HG03060 (cell line): ENCODE measurements around the gene TMEM50B.
"Not testable (repeated sequence)": the region's sequence is repeated elsewhere in the genome, so short reads cannot be mapped to it uniquely, and the experiment has no call there.

Experiments
- ATAC-seq: cut with Tn5 transposase; IDR thresholded peaks from one replicate; pipeline ENCODE4 v1.9.1; 2021; ENCODE audit warnings: low read depth, moderate number of reproducible peaks; ENCODE audit not compliant: unreplicated experiment

The TMEM50B gene

GRCh38 chr21:33433001-33433400, 46.8 kb downstream of the TMEM50B start:
- no peak for ATAC-seq

DNA sequence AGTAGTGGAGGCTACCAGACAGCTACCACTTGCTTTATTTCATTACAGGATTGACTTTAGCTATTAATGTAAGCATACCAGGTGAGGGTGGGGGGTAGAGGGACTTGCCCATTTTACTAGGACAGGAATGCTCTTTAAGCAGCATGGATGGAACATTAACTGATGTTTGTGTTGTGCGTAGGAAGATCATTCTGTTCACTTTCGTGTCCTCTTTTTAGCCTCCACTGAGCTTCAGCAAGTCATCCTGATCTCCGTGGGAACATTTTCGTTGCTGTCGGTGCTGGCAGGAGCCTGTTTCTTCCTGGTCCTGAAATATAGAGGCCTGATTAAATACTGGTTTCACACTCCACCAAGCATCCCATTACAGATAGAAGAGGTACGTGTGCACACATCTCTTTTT, 47.3 kb downstream of the TMEM50B start:
- no peak for ATAC-seq

DNA sequence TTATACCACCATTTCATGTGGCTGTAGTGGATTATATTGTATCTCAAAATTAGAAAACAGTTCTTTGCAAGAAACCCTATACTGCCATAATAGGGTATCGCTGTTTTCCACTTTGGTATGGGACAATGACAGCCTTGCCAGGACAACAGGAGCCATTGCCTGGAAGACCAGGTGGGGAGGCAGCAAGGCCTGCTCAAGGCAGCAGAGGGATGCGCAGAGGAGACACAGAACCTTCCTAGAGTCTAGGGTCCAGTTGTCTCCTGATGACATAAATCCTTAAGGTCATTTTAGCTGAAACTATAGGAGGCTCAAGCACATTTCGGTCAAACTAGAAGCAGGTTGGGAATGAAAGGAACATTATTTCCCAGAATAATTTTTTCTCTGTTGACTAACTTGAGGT, 48.9 kb downstream of the TMEM50B start:
- no peak for ATAC-seq

GRCh38 chr21:33428669-33429068, 51.1 kb downstream of the TMEM50B start:
- no peak for ATAC-seq

- ATAC-seq, result no peak
These were observed 52.7 kb downstream of the TMEM50B start for GRCh38 chr21:33427051-33427450.

DNA sequence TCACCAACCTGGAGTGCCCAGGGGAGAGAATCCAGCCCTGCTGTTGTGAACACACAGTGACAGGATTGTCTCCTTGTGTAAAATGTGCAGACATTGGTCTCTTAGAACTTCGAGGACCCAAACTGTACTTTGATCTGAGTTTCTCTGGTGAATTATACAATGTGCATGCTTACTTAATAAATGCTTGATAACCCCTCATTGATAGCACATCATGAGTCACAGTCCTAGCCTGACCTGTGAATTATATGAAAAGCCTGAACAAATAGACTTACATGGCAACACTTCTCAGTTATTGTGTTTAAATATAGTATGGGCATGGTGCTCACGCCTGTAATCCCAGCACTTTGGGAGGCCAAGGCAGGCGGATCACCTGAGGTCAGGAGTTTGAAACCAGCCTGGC, 53.9 kb downstream of the TMEM50B start:
- ATAC-seq, result no peak

DNA sequence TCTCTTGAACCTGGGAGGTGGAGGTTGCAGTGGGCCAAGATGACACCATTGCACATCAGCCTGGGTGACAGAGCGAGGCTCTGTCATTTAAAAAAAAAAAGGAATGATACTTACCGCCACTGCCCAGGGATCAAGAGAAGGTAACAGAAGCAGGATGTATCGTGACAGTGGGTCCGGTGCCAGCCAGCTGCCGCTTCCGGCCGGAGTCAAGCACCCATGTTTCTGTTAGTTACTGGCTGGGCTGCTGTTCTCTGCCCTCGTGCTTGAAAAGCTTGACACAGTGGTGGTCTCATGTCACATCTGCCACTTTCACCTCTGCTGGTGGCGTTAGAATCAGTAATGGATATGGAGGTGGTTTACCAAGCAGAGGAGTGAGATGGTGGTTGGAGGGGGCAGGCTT, 55.6 kb downstream of the TMEM50B start:
- ATAC-seq, result no peak

DNA sequence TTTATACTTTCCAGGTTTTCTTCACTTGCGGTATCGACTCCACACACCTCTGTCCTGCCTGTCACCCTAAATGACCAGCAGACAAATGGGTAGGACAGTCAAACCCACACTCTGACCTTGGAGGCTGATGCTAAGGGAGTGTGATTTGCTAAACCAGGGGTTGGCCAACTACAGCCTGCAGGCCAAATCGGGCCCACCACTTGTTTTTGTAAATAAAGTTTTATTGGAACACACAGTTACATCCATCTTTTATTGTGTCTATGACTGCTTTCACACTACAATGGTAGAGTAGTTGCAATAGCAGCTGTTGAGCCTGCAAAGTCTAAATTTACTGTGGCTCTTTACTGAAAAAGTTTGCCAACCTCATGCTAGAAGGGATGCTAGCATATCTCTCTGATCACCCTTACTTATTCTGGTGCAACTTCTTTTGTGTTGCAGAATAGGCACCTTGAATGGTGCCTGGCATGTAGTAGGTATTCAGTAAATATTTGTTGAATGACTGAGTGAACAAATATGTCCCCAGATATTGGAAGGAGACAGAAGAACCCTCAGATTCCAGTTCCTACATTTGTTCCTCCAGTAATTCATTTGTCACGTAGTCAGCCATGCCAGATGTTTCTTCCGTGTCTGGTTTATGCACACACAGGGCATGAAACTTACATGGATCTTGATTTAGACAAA, 57.9 kb downstream of the TMEM50B start:
- no peak for ATAC-seq

DNA sequence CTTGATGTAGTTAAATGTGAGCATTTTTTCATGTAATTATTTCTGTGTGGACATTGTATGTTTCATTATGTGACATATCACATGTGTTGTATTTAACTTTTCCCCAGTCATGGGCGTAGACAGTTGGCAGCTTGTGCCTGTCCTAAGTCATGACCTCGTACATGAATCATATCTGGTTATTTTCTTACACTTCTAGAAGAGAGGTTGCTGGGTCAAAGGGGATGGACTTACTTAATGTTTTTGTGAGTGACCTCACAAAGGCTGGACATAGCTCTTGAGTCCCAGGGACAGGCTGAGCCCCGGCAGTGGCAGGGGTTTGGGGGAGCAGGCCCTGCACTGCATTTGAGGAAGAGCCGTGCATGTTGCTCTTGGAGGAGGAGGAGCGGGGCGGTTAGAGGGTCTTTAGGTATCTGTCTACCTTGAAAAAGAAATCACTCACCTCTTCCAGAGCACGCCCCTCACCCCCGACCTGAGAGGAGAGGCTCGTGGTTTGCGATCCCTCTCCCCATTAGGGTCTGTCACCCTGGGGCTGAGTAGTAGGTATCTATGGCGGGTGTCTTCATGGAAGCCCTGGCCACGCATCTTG, 60.1 kb downstream of the TMEM50B start:
- ATAC-seq, result no peak

- no peak for ATAC-seq
These were observed 61.1 kb downstream of the TMEM50B start for GRCh38 chr21:33418691-33419090.

DNA sequence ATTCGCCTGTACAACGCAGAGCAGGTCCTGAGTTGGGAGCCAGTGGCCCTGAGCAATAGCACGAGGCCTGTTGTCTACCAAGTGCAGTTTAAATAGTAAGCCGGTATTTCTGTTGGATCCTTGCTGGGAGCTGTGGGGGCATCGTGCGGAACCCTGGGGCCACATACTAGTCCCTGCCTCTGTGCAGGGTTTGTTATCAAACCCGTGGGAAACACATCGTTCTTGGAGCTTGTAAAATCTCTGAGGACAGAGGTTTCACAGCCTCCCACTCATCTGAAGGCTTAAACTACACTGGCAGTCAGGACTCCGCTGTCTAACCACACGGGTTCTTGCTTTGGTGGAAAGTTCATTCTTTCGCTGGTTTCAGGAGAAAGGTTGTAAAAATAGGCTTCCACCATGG, 64.8 kb downstream of the TMEM50B start:
- ATAC-seq, result no peak

DNA sequence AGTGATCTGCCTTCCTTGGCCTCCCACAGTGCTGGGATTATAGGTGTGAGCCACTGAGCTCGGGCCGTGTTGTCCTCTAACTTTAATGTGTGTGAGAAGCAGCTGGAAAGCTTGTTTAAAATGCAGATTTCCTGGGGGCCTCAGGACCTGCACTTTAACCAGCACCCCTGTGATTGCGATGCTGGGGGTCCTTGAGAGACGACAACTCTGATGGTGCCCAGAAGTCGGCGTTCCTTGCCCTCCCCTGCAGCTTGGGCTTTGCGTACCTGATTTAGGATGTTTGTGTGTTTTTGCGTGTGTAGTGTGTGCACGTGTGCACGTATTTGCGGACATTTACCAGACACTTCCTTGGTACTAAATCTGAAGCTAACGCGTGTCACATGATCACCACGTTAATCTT, 65.7 kb downstream of the TMEM50B start:
- no peak for ATAC-seq

GRCh38 chr21:33412832-33413519, 66.8 kb downstream of the TMEM50B start:
- no peak for ATAC-seq

DNA sequence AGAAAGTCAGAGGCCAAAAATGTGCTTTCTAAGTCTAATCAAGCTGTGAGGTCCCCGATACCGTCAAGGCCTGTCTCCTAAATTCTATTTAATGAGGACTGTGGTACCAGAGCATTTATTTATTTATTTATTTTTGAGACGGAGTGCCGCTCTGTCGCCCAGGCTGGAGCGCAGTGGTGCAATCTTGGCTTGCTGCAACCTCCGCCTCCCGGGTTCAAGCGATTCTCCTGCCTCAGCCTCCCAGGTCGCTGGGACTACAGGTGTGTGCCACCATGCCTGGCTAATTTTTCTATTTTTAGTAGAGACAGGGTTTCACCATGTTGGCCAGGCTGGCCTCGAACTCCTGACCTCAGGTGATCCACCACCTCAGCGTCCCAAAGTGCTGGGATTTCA, 67.3 kb downstream of the TMEM50B start:
- ATAC-seq, result not testable (repeated sequence)

DNA sequence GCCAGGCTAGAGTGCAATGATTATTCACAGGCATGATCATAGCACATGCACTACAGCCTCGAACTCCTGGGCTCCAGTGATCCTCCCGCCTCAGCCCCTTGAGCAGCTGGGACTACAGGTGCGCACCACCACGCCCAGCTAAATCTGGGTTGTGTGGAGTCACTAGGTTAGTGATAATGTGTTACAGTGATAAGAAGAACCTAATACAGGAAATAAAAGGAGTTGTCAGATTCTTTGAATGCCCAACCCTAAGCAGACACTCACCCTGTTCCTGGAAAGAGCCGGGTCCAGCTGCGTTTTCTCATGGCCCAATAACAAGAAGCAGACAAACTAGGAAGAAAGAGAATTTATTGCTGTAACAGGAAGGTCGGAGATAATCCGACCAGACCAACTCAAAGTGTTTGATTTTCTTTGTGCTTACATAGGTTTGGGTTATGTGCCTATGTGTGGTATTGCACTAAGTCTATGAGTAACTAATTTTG, 67.8 kb downstream of the TMEM50B start:
- ATAC-seq, result no peak

- ATAC-seq, result no peak
These were observed 73.3 kb downstream of the TMEM50B start for GRCh38 chr21:33406493-33406892.

DNA sequence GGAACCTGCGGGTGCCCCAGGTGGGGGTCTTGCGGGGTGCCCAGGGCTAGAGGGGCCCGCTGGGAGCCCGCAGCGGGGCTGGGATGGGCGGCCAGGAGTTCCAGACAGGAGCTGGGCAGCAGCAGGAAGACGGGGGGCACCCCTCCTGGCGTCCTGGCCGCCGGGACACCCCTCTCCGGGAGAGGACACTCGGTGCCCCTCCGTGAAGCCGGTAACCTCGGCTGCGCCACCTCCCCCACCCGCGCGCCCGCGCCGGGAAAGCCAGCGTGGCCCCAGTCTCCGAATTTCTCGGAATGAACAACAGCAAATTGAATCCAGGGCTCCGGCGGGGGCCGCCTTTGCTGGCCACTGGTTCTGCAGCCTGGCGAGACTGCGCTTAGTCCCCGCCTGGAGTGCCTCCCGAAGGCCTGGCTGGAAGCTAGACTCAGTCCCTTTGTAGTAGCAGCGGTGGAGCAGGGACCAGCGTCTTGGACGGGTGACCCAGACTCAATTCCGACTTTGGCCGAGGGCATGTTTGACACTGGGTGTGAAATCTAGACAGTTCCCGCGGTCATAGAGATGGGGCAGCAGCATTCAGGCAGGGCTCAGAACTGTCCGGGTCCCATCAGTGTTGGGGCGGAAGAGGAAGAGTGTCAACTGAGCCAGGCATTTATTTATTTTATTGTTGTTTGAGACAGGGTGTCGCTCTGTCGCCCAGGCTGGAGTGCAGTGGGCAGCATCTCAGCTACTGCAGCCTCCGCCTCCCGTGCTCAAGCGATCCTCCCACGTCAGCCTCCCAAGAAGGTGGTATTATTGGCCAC, 75.8 kb downstream of the TMEM50B start:
- ATAC-seq, result no peak

DNA sequence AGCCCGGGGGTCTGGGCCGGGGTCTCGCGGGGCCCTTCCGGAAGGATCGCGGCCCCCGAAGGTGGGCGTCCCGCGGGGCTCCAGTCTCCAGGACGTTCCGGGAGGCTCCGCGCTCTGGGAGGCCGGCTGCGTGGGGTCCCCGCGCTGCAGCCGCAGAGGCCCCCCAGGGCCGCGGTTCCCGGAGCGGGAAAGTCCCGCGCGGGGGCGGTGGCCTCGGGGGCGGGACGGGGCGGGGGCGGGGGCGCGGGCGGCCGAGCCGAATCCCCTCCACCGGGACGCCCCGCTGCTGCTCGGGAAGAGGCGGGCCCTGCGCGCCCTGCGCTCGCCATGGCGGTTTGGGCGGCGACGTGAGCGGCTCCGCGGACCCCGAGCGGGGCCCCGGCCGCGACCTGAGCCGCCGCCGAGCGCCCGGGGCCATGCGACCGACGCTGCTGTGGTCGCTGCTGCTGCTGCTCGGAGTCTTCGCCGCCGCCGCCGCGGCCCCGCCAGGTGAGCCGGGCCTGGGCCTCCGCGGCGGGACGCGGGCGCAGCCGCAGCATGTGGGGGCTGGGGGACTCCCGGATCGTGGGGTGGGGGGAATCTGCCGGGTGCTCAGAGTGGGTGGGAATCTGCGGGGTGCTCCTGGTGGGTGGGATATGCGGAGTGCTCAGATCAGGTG, 76.5 kb downstream of the TMEM50B start, which contains the start of gene IFNGR2:
Gene IFNGR2, plus strand, starts transcription at position 286 of the 658 bp plus-strand sequence. Its CDS starts 131 bp downstream, at position 417.
- no peak for ATAC-seq

GRCh38 chr21:33402001-33402979, 77.5 kb downstream of the TMEM50B start:
- no peak for ATAC-seq
